GM18517 (cell line): ENCODE results near the gene PRDM16.

Experiments used
- ATAC-seq: cut with Tn5 transposase; IDR thresholded peaks from one replicate; pipeline ENCODE4 v1.9.1; 2021; ENCODE audit warnings: mild to moderate bottlenecking, moderate library complexity; ENCODE audit not compliant: unreplicated experiment

The PRDM16 gene

GRCh38 chr1:3120994-3121393 is 52.0 kb downstream of the PRDM16 start:
- no peak for ATAC-seq

DNA sequence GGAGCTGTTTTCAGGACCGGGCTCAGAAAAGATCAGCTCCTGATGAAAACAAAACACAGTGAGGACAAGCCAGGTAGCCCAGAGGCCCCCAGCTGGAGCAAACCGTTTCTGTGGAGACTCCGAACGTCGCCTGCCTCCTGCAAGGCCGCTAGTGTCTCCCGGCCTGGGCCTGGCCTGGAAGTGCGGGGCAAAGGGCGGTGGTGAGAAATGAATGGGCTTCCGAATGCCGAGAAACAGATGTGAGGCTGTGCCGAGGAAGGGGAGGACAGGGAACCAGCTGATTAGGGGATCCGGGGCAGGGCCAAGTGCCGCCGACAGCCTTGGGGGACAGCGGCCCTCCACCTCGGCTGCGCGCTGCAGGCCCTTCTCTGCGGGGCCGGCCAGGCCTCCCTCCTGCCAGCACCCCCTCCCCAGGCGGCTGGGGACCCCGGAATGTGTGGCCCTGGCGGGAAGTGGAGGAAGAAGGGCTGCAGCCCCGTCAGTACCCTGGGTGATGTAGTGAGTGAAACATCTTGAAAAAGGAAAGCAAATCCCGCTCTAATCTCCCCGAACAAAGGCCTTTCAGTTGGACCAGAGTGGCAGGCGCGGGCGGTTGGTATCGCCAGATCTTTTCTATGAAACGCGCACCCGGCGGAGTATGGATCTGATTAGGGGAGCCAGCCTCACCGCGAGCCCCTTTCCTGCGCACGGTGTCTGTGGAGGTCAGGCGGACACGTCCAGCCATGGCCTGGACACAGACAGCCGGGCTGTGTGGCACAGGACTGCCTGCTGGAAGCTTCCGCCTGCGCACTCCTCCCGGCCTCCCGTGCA is 52.6 kb downstream of the PRDM16 start:
- no peak for ATAC-seq

- no peak for ATAC-seq
These were observed 53.3 kb downstream of the PRDM16 start for GRCh38 chr1:3122311-3122710.

- no peak for ATAC-seq
These were observed 55.2 kb downstream of the PRDM16 start for GRCh38 chr1:3124246-3124645.

GRCh38 chr1:3125078-3125477 is 56.1 kb downstream of the PRDM16 start:
- ATAC-seq = no peak

- no peak for ATAC-seq
These were observed 56.8 kb downstream of the PRDM16 start for GRCh38 chr1:3125546-3126368.

- no peak for ATAC-seq
These were observed 58.0 kb downstream of the PRDM16 start for GRCh38 chr1:3126756-3127678.

- no peak for ATAC-seq
These were observed 58.7 kb downstream of the PRDM16 start for GRCh38 chr1:3127738-3128137.

DNA sequence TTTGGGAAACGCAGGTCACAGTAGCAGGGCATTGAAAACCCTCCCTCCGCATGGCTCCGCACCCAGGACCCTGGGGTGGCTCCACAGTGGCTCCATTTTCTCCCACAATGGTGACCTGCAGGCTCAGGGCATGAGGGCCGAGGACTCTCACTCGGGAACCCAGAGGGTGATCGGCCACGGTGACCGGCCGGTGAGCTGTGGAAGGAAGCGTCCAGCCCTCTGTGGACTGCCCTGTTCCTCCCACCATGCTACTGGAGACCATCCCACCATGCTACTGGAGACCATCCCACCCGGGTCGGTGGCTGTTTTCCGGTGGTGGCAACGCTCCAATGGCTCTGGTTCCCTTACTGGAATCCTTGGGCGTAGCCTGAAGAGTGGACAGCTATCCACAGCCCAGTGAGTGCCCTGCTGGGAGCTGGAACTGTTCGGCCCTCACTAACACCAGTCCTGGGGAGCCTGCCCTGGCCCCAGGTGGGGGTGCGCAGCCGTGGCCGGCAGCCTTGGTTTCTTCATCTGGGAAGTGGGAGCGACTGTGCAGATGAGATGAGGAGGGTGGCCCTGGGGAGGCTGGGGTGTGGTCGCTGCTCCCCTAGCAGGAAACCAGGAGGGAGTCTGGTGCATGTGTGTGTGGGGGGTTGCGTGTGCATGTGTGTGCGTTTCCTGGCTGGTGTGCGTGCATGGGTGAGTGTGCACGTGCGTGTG is 59.6 kb downstream of the PRDM16 start:
- ATAC-seq = no peak

- no peak for ATAC-seq
These were observed 60.1 kb downstream of the PRDM16 start for GRCh38 chr1:3129133-3129490.

GRCh38 chr1:3130268-3130667 is 61.3 kb downstream of the PRDM16 start:
- no peak for ATAC-seq

DNA sequence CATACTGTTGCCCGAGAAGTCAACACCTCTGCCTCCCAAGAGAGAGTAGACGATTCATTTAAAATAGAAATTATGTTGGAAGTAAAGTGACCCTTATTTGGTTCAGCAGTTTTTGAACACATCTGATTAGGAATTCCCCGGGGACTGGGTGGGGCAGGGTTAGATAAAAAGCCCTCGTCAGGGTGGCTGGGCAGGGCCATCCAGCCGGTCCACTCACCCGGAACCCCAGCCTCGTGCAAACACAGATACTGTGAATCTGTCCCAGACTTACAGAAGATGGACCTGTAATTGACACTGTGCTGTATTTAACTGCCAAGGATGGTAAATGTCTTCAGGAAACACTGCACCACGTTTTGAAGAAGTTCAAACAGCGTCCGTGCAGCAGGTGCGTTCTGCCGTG is 63.7 kb downstream of the PRDM16 start:
- no peak for ATAC-seq

- no peak for ATAC-seq
These were observed 64.7 kb downstream of the PRDM16 start for GRCh38 chr1:3133686-3134085.

DNA sequence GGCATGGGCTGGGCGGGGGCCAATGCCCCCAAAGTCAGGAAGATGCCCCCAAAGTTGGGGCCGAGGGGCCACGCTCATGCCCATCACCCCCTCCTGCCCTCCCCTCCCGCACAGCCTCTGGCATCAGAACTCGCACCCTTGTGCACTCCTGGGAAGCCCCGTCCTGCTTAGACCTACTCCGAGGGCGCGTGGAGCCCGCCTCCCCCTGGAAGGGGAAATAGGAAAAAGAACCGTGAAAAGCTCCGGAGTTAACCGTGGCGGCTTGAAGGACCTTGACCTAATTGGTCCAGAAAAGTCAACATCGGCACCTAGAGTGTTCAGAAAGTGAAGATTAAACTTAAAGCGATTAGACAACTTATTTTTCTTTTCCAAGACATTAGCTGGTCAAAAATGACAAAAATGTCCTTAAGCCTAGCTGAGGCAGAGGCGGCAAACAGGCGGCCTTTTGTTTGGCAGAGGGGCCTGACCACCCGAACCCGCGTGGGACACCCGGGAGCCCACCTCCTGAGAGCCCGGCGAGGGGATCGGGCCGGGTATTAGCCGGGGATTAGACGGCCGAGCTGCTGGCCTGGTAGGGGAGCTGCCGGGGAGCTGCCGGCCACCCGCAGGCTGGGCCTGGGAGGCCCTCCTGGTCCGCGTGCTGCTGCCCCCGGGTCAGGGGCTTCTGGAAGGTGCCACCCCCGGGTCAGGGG is 65.5 kb downstream of the PRDM16 start:
- ATAC-seq = no peak

- no peak for ATAC-seq
These were observed 66.2 kb downstream of the PRDM16 start for GRCh38 chr1:3135073-3135702.

DNA sequence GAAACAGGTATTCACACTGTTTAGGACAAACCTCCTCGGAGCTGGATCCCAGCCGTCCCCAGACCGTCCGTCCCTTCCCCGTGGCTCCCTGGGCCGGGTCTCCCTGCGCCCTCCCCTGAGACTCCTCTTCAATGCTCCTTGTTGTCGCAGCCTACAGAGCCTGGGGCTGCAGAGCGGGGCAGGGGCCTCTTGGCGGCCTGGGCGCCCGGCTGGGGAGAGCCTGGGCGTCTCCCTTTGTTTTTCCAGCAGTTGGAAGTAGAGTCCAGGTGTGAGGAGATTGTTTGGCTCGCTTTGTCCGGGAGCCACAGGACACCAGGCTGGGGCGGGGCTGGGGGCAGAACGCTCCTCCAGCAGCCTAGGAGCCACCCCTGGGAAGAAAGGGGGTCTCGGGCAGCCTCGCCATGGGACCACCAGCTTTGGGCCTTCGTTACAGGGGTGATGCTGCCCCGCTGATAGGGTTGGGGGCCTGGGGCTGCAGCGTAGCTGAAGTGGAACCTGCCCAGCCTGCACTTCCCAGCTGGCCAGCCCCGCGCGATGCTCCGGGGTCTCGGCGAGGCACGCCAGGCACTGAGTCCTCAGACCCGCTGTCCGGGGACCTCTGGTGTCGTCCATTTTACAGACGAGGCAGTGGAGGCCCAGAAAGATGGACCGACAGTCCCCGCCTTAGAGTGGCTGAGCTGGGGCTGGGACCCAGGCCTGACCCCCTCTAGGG is 66.9 kb downstream of the PRDM16 start:
- ATAC-seq = no peak

DNA sequence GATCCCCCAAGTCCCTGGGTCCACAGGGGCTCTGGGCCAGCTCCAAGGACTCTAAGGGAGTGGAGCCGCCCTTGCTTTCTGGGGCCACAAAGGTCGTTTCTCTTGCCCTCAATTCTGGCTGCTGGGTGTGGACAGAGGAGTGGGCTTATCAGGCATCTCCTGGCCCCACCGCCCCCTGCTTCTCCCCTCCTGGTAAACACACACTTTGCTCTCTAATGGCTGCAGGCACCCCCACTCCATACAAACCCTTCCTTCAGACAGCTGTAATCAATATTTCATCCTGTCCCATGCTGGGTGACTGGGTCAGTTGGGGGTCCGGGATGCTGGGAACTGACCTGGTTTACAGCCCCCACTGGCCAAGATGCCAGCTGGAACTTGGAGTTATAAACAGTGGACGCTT is 67.5 kb downstream of the PRDM16 start:
- no peak for ATAC-seq

DNA sequence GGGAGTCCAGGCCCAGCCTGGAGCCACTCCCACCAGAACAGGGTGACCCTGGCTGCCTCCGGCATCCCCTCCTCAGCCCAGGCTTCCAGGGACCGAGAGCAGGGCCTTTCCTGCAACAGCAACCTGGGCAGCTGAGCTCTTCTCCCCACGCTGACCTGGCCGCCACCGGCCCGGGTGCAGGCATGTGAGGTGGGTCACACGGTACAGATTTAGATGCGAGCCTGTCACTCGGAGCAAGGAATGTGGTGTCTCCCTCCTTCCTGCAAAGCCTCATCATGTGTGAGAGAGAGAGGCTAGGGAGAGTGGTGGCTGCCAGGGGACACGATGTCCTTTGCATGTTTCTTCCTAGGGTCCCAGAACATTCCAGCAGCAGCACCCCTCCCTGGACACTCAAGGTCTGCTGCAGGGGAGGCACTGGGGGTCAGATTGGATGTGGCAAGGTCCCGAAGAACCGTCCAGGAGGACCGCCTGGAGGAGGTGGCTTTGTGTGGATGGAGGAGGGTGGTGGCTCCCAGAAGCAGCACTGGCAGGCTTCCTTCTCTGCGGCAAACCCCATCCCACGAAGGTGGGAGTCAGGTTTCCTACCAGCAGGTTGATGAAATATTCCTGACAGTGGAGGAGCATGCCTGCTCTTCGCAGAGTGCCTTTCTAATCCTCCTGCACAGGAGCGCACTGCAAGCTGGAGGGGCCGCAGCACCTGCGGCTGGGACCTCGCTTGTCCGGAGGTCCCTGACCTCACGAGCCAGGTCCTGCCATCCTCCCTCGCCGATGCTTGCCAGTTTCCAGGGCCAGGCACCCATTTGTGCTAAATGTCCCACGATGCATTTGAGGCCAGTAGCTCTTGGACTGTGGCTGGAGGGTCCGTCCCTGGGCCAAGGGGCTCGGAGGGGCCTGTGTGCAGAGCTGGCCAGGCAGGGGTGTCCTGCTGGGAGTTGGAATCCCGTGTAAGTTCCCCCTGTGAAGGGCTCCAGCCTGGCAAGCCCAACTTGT is 68.4 kb downstream of the PRDM16 start:
- no peak for ATAC-seq
